ENCODE measurements around the gene NPW.

GRCh38 chr16:2063861-2064260 lies 44.3 kb downstream of the NPW start:
- TF ChIP-seq POLR2A (IDR thresholded peaks at IDR 0.05) = no peak
- TF ChIP-seq, protein P1, sequence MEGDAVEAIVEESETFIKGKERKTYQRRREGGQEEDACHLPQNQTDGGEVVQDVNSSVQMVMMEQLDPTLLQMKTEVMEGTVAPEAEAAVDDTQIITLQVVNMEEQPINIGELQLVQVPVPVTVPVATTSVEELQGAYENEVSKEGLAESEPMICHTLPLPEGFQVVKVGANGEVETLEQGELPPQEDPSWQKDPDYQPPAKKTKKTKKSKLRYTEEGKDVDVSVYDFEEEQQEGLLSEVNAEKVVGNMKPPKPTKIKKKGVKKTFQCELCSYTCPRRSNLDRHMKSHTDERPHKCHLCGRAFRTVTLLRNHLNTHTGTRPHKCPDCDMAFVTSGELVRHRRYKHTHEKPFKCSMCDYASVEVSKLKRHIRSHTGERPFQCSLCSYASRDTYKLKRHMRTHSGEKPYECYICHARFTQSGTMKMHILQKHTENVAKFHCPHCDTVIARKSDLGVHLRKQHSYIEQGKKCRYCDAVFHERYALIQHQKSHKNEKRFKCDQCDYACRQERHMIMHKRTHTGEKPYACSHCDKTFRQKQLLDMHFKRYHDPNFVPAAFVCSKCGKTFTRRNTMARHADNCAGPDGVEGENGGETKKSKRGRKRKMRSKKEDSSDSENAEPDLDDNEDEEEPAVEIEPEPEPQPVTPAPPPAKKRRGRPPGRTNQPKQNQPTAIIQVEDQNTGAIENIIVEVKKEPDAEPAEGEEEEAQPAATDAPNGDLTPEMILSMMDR (IDR thresholded peaks at IDR 0.05) = no peak
